HG02571 (cell line): ENCODE results near the gene SLC32A1.

Experiments used
- ATAC-seq: cut with Tn5 transposase; IDR thresholded peaks from one replicate; pipeline ENCODE4 v1.9.1; 2021; ENCODE audit warnings: mild to moderate bottlenecking, moderate library complexity; ENCODE audit not compliant: unreplicated experiment

The SLC32A1 gene, protein sequence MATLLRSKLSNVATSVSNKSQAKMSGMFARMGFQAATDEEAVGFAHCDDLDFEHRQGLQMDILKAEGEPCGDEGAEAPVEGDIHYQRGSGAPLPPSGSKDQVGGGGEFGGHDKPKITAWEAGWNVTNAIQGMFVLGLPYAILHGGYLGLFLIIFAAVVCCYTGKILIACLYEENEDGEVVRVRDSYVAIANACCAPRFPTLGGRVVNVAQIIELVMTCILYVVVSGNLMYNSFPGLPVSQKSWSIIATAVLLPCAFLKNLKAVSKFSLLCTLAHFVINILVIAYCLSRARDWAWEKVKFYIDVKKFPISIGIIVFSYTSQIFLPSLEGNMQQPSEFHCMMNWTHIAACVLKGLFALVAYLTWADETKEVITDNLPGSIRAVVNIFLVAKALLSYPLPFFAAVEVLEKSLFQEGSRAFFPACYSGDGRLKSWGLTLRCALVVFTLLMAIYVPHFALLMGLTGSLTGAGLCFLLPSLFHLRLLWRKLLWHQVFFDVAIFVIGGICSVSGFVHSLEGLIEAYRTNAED

GRCh38 chr20:38723848-38724625 lies at the start of gene SLC32A1:
Gene SLC32A1, plus strand, starts transcription at chr20:38724486. Its CDS starts 239 bp downstream, at chr20:38724725.
- ATAC-seq = no peak

- ATAC-seq = no peak
Measured at GRCh38 chr20:38674765-38675133, 49.5 kb upstream of the SLC32A1 start.

GRCh38 chr20:38676576-38676975 lies 47.7 kb upstream of the SLC32A1 start:
- no peak for ATAC-seq

DNA sequence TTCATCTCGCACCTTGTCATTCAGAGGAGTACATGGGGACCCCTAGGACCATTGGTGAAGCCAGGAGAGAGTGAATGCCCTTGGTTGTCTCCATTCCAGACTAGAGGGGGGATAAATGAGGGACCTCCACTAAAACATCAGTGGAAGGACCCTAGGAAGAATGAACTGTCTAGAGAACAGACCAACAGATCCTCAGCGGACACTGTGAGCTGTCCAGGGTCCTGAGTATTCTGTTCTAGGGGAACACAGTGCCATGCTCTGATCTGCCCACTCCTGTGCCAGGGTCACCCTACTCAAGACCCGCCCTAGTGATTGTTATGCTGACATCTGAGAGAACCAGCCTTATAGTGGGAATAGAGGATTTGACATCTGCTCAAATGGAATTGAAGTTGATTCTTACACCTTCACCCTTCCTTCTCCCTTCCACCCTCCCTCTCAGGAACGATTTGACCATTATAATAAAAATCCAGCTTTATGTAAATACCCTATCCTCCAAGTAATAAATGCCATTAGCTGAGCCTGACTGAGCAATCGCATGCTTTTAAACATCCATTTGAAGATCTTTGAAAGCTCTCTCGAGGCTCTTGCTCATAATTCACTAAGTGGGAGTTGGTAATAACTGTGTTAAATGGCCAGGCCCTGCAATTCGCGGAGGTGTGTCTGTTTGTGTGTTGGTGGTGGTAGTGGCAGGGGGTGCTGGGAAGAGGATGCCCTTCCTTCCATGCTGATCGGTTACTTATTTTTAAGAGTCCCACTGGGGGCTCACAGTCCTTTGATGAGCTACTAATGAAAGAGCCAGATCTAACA lies 43.6 kb upstream of the SLC32A1 start:
- no peak for ATAC-seq

DNA sequence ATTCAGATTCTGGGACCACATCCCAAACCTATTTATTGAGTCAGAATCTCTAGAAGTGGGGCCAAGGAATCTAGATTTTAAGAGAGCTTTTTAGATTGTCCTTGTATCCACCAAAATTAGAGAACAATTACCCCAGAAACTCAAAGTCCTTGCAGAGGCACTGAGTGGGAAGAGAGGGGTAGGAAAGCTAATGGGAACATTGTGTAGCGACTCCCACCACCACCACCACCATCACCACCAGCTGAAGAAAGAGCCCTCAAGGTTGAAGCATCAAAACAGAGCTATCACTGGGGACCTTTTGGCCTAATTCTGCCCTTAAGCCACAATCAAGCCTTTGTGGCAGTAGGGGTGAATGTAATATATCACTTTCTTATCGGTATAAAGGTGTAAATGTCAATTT lies 39.0 kb upstream of the SLC32A1 start:
- ATAC-seq = no peak

GRCh38 chr20:38685853-38686473 lies 38.3 kb upstream of the SLC32A1 start:
- ATAC-seq = no peak

GRCh38 chr20:38692436-38693411 lies 31.6 kb upstream of the SLC32A1 start:
- no peak for ATAC-seq

DNA sequence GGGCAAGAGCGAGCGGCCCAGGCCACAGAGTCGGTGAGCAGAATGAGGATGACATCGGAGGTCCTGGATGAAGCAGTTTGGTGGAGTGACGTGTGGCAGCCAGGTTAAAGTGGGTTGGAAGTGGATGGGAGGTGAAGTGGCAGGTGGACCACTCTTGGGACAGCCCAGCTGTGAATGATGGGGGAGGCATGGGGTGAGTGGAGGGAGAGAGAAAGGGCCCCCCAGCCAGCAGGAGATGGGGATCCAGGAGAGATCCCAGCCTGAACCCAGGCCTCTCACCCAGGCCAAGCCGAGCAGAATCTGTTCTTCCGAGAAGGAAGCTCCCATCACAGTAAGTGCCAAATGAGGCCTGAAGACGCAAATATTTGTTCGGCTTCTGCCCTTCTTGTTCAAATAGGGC lies 27.0 kb upstream of the SLC32A1 start:
- no peak for ATAC-seq

DNA sequence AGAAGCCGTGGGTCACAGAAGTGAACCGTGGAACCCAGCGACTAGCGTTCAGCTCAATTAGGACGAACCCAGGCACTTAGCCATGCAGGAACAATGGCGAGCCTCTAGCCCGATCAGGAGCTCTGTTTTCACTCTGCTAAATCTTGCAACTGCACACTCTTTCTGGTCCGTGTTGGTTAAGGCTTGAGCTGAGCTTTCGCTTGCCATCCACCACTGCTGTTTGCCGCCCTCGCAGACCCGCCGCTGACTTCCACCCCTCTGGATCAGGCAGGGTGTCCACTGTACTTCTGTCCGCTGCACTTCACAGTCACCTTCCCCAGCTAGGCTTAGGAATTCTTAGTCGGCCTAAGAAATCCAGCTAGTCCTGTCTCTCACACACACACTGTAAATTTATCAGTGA lies 25.7 kb upstream of the SLC32A1 start:
- ATAC-seq = no peak

- ATAC-seq = no peak
Measured at GRCh38 chr20:38700141-38700540, 24.1 kb upstream of the SLC32A1 start.

DNA sequence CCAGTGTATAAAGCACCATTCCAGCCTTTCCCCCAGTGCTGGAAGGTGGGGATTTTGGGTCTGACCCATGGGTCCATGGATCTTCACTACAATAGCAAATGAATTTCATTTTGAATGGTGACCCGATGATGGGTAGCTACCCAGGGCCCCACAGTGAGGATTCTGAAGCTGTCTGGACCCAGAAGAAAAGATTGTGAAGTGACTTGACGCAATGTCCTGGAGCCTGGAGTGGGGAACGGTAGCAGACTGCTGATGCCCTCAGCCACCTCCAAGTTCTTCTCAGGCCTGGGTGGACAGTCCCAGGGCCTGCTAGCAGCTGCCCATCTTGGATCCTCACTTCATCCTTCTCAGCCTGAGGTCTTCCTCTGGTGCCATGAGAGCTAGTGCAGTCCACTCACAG lies 23.4 kb upstream of the SLC32A1 start:
- no peak for ATAC-seq

- no peak for ATAC-seq
Measured at GRCh38 chr20:38703526-38703925, 20.8 kb upstream of the SLC32A1 start.

- ATAC-seq = no peak
Measured at GRCh38 chr20:38704136-38704535, 20.1 kb upstream of the SLC32A1 start.

DNA sequence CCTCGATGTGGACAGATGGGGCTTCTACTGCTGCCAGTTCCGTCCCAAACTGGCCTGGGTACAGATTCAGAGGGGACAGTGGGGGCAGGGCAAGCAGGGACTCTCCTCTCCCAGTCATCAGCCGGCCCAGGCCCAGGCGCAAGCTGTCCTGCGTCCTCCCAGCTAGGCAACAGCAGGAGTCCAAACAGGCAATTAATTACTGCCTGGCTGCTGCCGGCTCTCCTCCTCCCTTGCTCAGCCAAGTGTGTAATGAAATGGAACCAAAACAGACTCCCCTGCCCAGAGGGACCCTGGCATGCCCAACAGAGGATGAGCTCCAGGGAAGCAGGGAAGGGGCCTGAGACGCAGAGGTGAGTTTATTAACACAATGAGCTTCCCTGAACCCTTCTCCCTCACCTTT lies 17.8 kb upstream of the SLC32A1 start:
- ATAC-seq = no peak

- ATAC-seq = no peak
Measured at GRCh38 chr20:38714308-38714707, 10.0 kb upstream of the SLC32A1 start.

DNA sequence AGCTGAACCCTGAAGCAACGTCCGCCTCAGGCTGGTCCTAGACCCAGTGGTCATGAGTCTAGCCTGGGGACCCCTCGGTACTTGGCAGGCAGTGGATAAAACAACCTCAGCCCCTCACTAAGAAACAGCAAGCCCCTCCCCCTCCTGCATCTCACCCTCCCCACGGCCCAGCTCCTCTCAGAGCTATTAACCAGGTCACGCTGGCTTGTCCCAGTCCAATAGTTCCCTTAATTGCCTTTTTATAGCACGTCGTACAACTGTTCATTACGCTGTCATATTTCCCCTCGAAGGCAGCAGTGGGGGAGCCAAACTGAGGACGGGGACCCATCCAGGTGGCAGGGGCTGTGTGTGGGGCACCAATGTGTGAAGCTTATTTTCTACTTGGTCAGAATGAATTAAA lies 8.6 kb upstream of the SLC32A1 start:
- no peak for ATAC-seq

DNA sequence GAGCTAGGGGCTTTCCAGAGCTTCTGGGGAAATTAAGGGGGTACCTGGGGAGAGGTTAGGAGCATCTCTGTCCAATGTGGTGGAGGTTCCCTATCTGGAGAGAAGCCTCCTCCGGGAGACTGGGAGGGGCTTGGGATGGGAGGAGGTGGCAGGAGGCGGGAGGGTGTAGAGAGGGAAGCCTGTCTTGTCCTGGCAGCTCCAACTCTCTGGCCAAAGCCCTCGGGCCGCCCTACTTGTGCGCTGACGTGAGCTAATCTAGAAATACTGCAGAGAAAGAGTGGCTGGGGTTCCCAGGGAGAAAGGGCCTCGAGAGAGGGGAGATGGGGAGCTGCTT lies 1.6 kb upstream of the SLC32A1 start:
- ATAC-seq = no peak

GRCh38 chr20:38723017-38723847 lies 1.1 kb upstream of the SLC32A1 start:
- ATAC-seq = no peak

- no peak for ATAC-seq
Measured at GRCh38 chr20:38724626-38725147, 401 bp downstream of the SLC32A1 start.
